Prostate gland (tissue), 2 donors: ENCODE results near the gene OSBP2.

ENCODE experiments used
- CTCF ChIP-seq, 4 experiments: fragments of 200-600 bp in 2 of 4; fragments of 450-650 bp in 2 of 4; sonication (generic) in 2 of 4; IDR thresholded peaks; 1 replicate in 3 of 4; 2 replicates in 1 of 4; pipeline ENCODE4 v1.5.1; 2016 to 2019; ENCODE audit warnings: antibody characterized with exemption in 4 of 4, mild to moderate bottlenecking in 2 of 4, moderate library complexity in 2 of 4
- POLR2A ChIP-seq: fragments of 450-650 bp; IDR thresholded peaks from one replicate; pipeline ENCODE4 v1.6.1; 2016; ENCODE audit warnings: antibody characterized with exemption, mild to moderate bottlenecking

DNA sequence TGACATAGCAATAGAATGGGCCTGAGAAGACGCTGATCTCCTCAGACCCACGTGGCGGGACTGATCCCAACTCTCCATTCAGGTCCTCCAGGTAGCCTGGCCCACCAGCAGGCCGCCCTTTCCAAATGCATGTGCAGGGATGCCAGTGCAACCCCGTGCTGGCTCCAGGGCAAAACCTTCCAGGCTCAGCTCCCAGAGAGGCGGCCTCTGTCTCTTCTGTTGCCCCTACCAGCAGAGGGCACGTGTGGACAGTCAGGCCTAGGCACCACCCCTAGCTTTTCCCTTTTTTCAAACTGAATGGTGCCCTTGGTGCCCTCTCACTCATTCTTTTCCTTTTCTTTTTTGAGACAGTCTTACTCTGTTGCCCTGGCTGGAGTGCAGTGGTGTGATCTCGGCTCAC is 121.7 kb downstream of the OSBP2 start:
- TF ChIP-seq CTCF (IDR thresholded peaks at IDR 0.05), result no peak
- no peak for TF ChIP-seq POLR2A
